GM23338 (cell line): Measurements from ENCODE around the gene ZC3H7A. TPM values are rescaled to one million over a fixed set of nuclear protein-coding genes. Genes with fewer than 3 reads are reported as not detected.

Experiments
- ATAC-seq: fragments of 200-7000 bp; cut with Tn5 transposase; 3 replicates; pipeline ENCODE4 v1.9.1; 2020
- DNase-seq: peaks from one replicate; pipeline ENCODE4 v3.0.0-alpha.2; 2015; ENCODE audit warnings: low spot score
- H2AFZ ChIP-seq: fragments of 200-600 bp; sonication (generic); 2 replicates; pipeline ENCODE4 v1.8.0; 2016; ENCODE audit warnings: antibody characterized with exemption, mild to moderate bottlenecking, moderate library complexity
- H3F3A ChIP-seq: fragments of 200-600 bp; sonication (generic); replicated peaks from 2 replicates; pipeline ENCODE4 v1.8.0; 2017; ENCODE audit warnings: antibody characterized with exemption, mixed run types, low read depth
- H3K27ac ChIP-seq: fragments of 200-600 bp; sonication (generic); 2 replicates; pipeline ENCODE4 v1.6.1; 2016; ENCODE audit warnings: low read depth
- H3K27me3 ChIP-seq: fragments of 200-600 bp; sonication (generic); 2 replicates; pipeline ENCODE4 v1.8.0; 2016; ENCODE audit warnings: mild to moderate bottlenecking, mixed run types, moderate library complexity; ENCODE audit not compliant: insufficient read depth
- H3K36me3 ChIP-seq: fragments of 200-600 bp; sonication (generic); 2 replicates; pipeline ENCODE4 v1.8.0; 2016; ENCODE audit warnings: mild to moderate bottlenecking; ENCODE audit not compliant: insufficient read depth
- H3K4me1 ChIP-seq: fragments of 200-600 bp; sonication (generic); 2 replicates; pipeline ENCODE4 v1.8.0; 2016; ENCODE audit warnings: mild to moderate bottlenecking, moderate library complexity; ENCODE audit not compliant: insufficient read depth
- H3K4me2 ChIP-seq: fragments of 200-600 bp; sonication (generic); 2 replicates; pipeline ENCODE4 v1.7.1; 2017; ENCODE audit warnings: mixed run types
- H3K4me3 ChIP-seq: fragments of 200-600 bp; sonication (generic); 2 replicates; pipeline ENCODE4 v1.6.1; 2016; ENCODE audit warnings: mixed run types
- H3K79me2 ChIP-seq: fragments of 200-600 bp; sonication (generic); replicated peaks from 2 replicates; pipeline ENCODE4 v1.8.0; 2017; ENCODE audit warnings: mild to moderate bottlenecking; ENCODE audit not compliant: insufficient read depth
- H3K9me2 ChIP-seq: fragments of 200-600 bp; sonication (generic); 2 replicates; pipeline ENCODE4 v1.8.0; 2017; ENCODE audit not compliant: insufficient read depth
- H4K20me1 ChIP-seq: fragments of 200-600 bp; sonication (generic); replicated peaks from 2 replicates; pipeline ENCODE4 v1.8.0; 2017; ENCODE audit warnings: mild to moderate bottlenecking; ENCODE audit not compliant: insufficient read depth
- H3K27ac Mint-ChIP-seq: 2 replicates; pipeline ENCODE4 v1.8.0; 2020; ENCODE audit warnings: inconsistent platforms, mild to moderate bottlenecking, moderate library complexity, mixed read lengths
- H3K27me3 Mint-ChIP-seq: 3 replicates; pipeline ENCODE4 v1.8.0; 2022; ENCODE audit warnings: low read depth, mild to moderate bottlenecking, moderate library complexity, mixed read lengths, inconsistent platforms; ENCODE audit not compliant: insufficient read depth, poor library complexity
- H3K36me3 Mint-ChIP-seq: 3 replicates; pipeline ENCODE4 v1.8.0; 2021; ENCODE audit warnings: low read depth, mild to moderate bottlenecking, inconsistent platforms, moderate library complexity, mixed read lengths
- H3K4me1 Mint-ChIP-seq: 3 replicates; pipeline ENCODE4 v1.8.0; 2020; ENCODE audit warnings: mild to moderate bottlenecking, inconsistent platforms, mixed read lengths
- H3K4me3 Mint-ChIP-seq: 3 replicates; pipeline ENCODE4 v1.8.0; 2021; ENCODE audit warnings: moderate library complexity, mild to moderate bottlenecking, inconsistent platforms, mixed read lengths
- H3K9me3 Mint-ChIP-seq: 3 replicates; pipeline ENCODE4 v1.8.0; 2020; ENCODE audit warnings: moderate library complexity, mild to moderate bottlenecking, inconsistent platforms, mixed read lengths
- CREB1 ChIP-seq: fragments of 250-450 bp; sonication (Bioruptor Pico); IDR thresholded peaks from 2 replicates; pipeline ENCODE4 v1.5.0; 2020; ENCODE audit warnings: low read depth, mild to moderate bottlenecking, moderate library complexity
- CTCF ChIP-seq, 2 experiments: fragments of 200-600 bp in 1 of 2; sonication (generic) in 1 of 2; conservative IDR thresholded peaks; 2 replicates each; pipeline versions ENCODE4 v1.5.1 to v1.6.1; 2016 to 2017; ENCODE audit warnings: antibody characterized with exemption in 2 of 2, low read depth in 2 of 2, mild to moderate bottlenecking in 2 of 2, moderate library complexity in 1 of 2
- ETS1 ChIP-seq: IDR thresholded peaks from 2 replicates; pipeline ENCODE4 v1.6.1; 2016; ENCODE audit warnings: antibody characterized with exemption
- EZH2 ChIP-seq: fragments of 200-600 bp; sonication (generic); IDR thresholded peaks from one replicate; pipeline ENCODE4 v1.8.0; 2017; ENCODE audit warnings: antibody characterized with exemption, mild to moderate bottlenecking, low read depth; ENCODE audit not compliant: unreplicated experiment
- EZH2phosphoT487 ChIP-seq: fragments of 200-600 bp; sonication (generic); IDR thresholded peaks from one replicate; pipeline ENCODE4 v1.8.1; 2018; ENCODE audit warnings: antibody characterized with exemption; ENCODE audit not compliant: unreplicated experiment
- JUNB ChIP-seq: IDR thresholded peaks from one replicate; pipeline ENCODE4 v1.6.1; 2016; ENCODE audit warnings: antibody characterized with exemption; ENCODE audit not compliant: unreplicated experiment
- NANOG ChIP-seq: IDR thresholded peaks from 2 replicates; pipeline ENCODE4 v1.6.1; 2016; ENCODE audit warnings: antibody characterized with exemption, borderline replicate concordance
- POLR2AphosphoS5 ChIP-seq: IDR thresholded peaks from 2 replicates; pipeline ENCODE4 v1.6.1; 2016; ENCODE audit warnings: antibody characterized with exemption, low read depth
- REST ChIP-seq: IDR thresholded peaks from one replicate; pipeline ENCODE4 v1.6.1; 2018; ENCODE audit warnings: antibody characterized with exemption; ENCODE audit not compliant: unreplicated experiment
- STAT1 ChIP-seq: IDR thresholded peaks from one replicate; pipeline ENCODE4 v1.6.1; 2016; ENCODE audit warnings: antibody characterized with exemption; ENCODE audit not compliant: unreplicated experiment
- ZNF114 ChIP-seq: fragments of 250-450 bp; sonication (Bioruptor Pico); IDR thresholded peaks from 2 replicates; pipeline ENCODE4 v1.5.0; 2020; ENCODE audit warnings: mild to moderate bottlenecking, moderate library complexity
- ZNF331 ChIP-seq: fragments of 250-450 bp; sonication (Bioruptor Pico); IDR thresholded peaks from 2 replicates; pipeline ENCODE4 v1.5.0; 2020; ENCODE audit warnings: low read depth, mild to moderate bottlenecking, moderate library complexity
- ZNF462 ChIP-seq: fragments of 250-450 bp; sonication (Bioruptor Pico); IDR thresholded peaks from 2 replicates; pipeline ENCODE4 v1.5.0; 2020; ENCODE audit warnings: mild to moderate bottlenecking, moderate library complexity
- polyA plus RNA-seq: library from polyadenylated mRNA; unstranded; fragments of >200 nt; fragmentation: Nextera tagmentation; extraction: Ambion mirVana; gene quantifications from 2 replicates; pipeline ENCODE4 v1.2.1, GENCODE V29; 2016
- total RNA-seq: library from RNA; depleted of rRNA; stranded (reverse); fragments of >200 nt; shearing (Covaris generic); gene quantifications from 2 replicates; pipeline ENCODE4 v1.2.3, GENCODE V29; 2014

Gene ZC3H7A
- total and polyA plus RNA-seq, 2 experiments from 2014 or later: 32.7 to 42.2 TPM

- Histone ChIP-seq H4K20me1 (peaks cover 11% of the 10 kb centered on the region; the same call in 1 of the 2 replicates), H3K9me2 (no peaks in the 10 kb centered on the region), H3K4me3 (no peak overlapping the region), H3F3A (no peaks in the 10 kb centered on the region), H2AFZ (no peak overlapping the region), H3K27me3 (no peaks in the 10 kb centered on the region), H3K27ac (no peak overlapping the region), H3K36me3 (no peaks in the 10 kb centered on the region), H3K79me2 (no peaks in the 10 kb centered on the region), H3K4me1 (no peaks in the 10 kb centered on the region), H3K4me2 (no peak overlapping the region)
- no peak overlapping the region for H3K4me3 Mint-ChIP-seq
- no peak overlapping the region for H3K27ac Mint-ChIP-seq
- no peaks in the 10 kb centered on the region for H3K9me3 Mint-ChIP-seq
- no peak for DNase-seq
- peaks cover 5% of the 10 kb centered on the region for H3K27me3 Mint-ChIP-seq
- no peak for ATAC-seq
- no peaks in the 10 kb centered on the region for H3K36me3 Mint-ChIP-seq
- H3K4me1 Mint-ChIP-seq: no peaks in the 10 kb centered on the region
- TF ChIP-seq ZNF462 (CRISPR knock-in tag): no peak
- no peak for TF ChIP-seq POLR2AphosphoS5
- TF ChIP-seq NANOG: no peak
- TF ChIP-seq REST: no peak
- TF ChIP-seq STAT1: no peak
- no peak for TF ChIP-seq JUNB
- TF ChIP-seq EZH2phosphoT487: no peak
- no peak for TF ChIP-seq CREB1 (CRISPR knock-in tag)
- TF ChIP-seq ETS1: no peak
- TF ChIP-seq CTCF (conservative IDR thresholded peaks at IDR 0.05; ENCODE audit: low read depth in 2 of 2): no peak
- no peak for TF ChIP-seq ZNF114 (CRISPR knock-in tag)
- TF ChIP-seq ZNF331 (CRISPR knock-in tag): no peak
- no peak for TF ChIP-seq EZH2
Measured at GRCh38 chr16:11706180-11706742, 90.8 kb downstream of the ZC3H7A start.
